ENCODE data around the gene IL17REL.

GRCh38 chr22:49951000-49951677 is 61.4 kb downstream of the IL17REL start:
- no peak for TF ChIP-seq FOXP2 (optimal IDR thresholded peaks at IDR 0.05; ENCODE audit: borderline replicate concordance, extremely low read depth, extremely low read length, insufficient read depth)
- TF ChIP-seq TAF1 (IDR thresholded peaks at IDR 0.05; ENCODE audit: borderline replicate concordance, insufficient read depth, low read length), result no peak
- TF ChIP-seq SIN3A (IDR thresholded peaks at IDR 0.05; ENCODE audit: borderline replicate concordance, insufficient read depth, low read length), result no peak

All from PFSK-1 (cell line).